Panc1 (cell line): Measurements from ENCODE around the gene LDLRAD4.

Experiments used
- POLR2AphosphoS5 ChIP-seq: IDR thresholded peaks from 2 replicates; pipeline ENCODE4 v1.6.1; 2012; ENCODE audit warnings: mild to moderate bottlenecking, low read depth, low read length, moderate library complexity
- SIN3A ChIP-seq: IDR thresholded peaks from 2 replicates; pipeline ENCODE4 v1.6.1; 2012; ENCODE audit warnings: low read depth, mild to moderate bottlenecking, low read length, moderate library complexity, borderline replicate concordance; ENCODE audit not compliant: insufficient read depth
- TF ChIP-seq, protein P1 (sequence below): fragments of 450-650 bp; IDR thresholded peaks from 2 replicates; pipeline ENCODE4 v1.5.1; 2017; ENCODE audit warnings: mild to moderate bottlenecking
- TF ChIP-seq, protein P2 (sequence below), 2 experiments: IDR thresholded peaks; 2 replicates each; pipeline ENCODE4 v1.6.1; 2011 to 2012; ENCODE audit warnings: low read depth in 2 of 2, control low read depth in 1 of 2, low read length in 1 of 2, mild to moderate bottlenecking in 1 of 2, moderate library complexity in 1 of 2; ENCODE audit not compliant: insufficient read depth in 1 of 2

DNA sequence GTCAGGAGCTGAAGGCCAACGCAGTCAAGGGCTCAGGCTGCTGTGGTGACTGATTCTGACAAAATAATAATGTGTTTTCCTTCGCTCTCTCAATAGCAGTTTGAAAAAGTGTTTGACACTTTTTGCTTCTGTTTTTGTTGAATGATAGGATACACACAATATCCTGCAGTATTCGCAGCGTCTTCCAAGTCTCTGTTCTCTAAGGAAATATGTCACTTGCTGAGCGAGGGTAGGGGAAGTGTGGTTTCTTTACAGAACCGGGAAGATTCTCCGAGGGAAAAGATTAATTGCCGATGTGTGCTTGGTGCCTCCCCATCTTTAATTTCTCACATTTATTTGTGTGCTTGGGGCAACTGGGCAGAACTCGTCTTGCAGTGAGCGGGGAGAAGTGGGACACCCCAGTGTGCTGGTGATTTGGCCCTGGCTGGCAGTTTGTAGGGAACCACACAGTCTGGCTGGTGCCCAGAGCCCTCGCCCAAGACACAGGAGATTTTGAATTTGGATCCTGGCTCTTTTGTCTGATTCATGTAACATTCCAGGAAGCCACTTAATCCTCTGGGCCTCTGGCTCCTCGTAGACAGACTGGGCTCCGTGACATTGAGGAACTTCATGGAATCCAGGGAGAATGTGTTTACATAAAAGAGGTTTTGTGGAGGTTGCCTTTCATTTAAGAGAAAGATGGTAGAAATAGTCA, 169.4 kb downstream of the LDLRAD4 start:
- TF ChIP-seq, protein P1, sequence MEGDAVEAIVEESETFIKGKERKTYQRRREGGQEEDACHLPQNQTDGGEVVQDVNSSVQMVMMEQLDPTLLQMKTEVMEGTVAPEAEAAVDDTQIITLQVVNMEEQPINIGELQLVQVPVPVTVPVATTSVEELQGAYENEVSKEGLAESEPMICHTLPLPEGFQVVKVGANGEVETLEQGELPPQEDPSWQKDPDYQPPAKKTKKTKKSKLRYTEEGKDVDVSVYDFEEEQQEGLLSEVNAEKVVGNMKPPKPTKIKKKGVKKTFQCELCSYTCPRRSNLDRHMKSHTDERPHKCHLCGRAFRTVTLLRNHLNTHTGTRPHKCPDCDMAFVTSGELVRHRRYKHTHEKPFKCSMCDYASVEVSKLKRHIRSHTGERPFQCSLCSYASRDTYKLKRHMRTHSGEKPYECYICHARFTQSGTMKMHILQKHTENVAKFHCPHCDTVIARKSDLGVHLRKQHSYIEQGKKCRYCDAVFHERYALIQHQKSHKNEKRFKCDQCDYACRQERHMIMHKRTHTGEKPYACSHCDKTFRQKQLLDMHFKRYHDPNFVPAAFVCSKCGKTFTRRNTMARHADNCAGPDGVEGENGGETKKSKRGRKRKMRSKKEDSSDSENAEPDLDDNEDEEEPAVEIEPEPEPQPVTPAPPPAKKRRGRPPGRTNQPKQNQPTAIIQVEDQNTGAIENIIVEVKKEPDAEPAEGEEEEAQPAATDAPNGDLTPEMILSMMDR = no peak
- TF ChIP-seq POLR2AphosphoS5 (no peak), SIN3A (no peak)
- TF ChIP-seq, protein P2, sequence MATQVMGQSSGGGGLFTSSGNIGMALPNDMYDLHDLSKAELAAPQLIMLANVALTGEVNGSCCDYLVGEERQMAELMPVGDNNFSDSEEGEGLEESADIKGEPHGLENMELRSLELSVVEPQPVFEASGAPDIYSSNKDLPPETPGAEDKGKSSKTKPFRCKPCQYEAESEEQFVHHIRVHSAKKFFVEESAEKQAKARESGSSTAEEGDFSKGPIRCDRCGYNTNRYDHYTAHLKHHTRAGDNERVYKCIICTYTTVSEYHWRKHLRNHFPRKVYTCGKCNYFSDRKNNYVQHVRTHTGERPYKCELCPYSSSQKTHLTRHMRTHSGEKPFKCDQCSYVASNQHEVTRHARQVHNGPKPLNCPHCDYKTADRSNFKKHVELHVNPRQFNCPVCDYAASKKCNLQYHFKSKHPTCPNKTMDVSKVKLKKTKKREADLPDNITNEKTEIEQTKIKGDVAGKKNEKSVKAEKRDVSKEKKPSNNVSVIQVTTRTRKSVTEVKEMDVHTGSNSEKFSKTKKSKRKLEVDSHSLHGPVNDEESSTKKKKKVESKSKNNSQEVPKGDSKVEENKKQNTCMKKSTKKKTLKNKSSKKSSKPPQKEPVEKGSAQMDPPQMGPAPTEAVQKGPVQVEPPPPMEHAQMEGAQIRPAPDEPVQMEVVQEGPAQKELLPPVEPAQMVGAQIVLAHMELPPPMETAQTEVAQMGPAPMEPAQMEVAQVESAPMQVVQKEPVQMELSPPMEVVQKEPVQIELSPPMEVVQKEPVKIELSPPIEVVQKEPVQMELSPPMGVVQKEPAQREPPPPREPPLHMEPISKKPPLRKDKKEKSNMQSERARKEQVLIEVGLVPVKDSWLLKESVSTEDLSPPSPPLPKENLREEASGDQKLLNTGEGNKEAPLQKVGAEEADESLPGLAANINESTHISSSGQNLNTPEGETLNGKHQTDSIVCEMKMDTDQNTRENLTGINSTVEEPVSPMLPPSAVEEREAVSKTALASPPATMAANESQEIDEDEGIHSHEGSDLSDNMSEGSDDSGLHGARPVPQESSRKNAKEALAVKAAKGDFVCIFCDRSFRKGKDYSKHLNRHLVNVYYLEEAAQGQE (IDR thresholded peaks at IDR 0.05; ENCODE audit: insufficient read depth in 1 of 2, low read depth in 2 of 2, low read length in 1 of 2) = no peak
